GM19468 (cell line): ENCODE data around the gene AGPAT3.
"Not testable (repeated sequence)": the region's sequence is repeated elsewhere in the genome, so short reads cannot be mapped to it uniquely, and the experiment has no call there.

ENCODE experiments used
- ATAC-seq: cut with Tn5 transposase; IDR thresholded peaks from one replicate; pipeline ENCODE4 v1.9.1; 2021; ENCODE audit warnings: mild to moderate bottlenecking, moderate library complexity, moderate number of reproducible peaks; ENCODE audit not compliant: unreplicated experiment; ENCODE audit errors: extremely low read depth

Gene AGPAT3, protein sequence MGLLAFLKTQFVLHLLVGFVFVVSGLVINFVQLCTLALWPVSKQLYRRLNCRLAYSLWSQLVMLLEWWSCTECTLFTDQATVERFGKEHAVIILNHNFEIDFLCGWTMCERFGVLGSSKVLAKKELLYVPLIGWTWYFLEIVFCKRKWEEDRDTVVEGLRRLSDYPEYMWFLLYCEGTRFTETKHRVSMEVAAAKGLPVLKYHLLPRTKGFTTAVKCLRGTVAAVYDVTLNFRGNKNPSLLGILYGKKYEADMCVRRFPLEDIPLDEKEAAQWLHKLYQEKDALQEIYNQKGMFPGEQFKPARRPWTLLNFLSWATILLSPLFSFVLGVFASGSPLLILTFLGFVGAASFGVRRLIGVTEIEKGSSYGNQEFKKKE

DNA sequence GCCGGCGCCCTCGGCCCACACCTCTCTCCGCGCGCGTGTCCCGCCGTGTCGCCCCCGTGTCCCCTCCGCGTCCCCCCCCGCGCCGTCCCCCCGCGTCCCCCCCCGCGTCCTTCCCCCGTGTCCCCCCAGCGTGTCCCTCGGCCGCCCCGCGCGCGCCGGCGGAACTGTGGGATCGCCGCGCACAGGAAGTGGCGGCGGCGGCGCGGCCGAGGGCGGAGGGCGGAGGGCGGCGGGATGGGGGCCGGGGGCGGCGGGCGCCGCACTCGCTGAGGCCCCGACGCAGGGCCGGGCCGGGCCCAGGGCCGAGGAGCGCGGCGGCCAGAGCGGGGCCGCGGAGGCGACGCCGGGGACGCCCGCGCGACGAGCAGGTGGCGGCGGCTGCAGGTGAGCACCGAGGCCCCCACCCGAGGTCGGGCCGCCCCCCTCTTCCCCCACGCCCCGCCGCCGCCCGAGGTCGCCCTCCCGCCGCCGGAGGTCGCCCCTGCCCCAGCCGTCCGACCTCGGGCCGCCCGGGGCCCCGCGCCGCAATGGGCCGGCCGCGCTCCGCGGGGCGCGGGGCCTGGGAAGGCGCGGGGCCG lies at the start of gene AGPAT3:
Gene AGPAT3 (plus strand): TSS at position 262 of the 578 bp plus-strand sequence. CDS start 94,459 bp downstream, outside the sequence.
- ATAC-seq = no peak

DNA sequence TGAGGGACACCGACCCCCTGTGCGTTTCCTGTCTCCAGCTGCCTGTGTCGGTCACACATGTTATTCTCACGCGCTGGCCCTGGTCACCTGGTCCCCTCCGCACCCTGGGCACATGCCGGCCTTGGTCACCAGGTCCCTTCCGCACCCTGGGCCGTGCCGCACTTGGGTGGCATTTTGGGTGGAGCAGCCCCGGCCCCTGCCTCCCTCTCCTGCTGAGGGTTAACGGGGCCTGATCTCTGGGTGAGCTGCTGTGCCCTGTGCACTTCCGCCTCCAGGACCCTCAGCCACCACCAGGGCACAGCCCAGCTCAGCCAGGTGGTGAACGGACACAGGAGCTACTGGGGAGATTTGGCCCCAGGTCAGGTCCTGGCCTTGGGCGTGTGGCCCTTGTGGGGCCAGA lies 49.0 kb upstream of the AGPAT3 start:
- ATAC-seq = no peak

DNA sequence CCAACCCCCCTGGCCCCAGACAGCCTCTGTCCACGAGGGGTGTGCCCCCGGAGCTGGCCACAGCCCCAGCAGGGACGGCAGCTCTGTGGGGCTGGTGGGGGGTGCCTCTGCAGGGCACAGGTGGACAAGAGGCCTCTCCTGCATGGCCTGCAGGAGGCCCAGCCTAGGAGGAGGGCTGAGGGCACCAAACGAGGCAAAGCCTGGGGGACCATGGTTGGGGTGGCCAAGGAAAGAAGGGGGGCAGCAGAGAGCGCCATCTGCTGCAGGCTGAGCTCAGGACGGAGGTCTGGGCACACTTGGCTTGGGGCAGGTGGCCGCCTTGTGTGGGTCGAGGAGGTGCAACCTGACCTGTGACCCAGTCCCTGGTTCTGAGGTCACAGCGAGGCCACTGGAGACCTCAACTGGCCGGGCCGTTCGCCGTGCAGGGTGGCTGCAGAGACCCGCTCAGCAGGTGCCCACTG lies 48.4 kb upstream of the AGPAT3 start:
- no peak for ATAC-seq

DNA sequence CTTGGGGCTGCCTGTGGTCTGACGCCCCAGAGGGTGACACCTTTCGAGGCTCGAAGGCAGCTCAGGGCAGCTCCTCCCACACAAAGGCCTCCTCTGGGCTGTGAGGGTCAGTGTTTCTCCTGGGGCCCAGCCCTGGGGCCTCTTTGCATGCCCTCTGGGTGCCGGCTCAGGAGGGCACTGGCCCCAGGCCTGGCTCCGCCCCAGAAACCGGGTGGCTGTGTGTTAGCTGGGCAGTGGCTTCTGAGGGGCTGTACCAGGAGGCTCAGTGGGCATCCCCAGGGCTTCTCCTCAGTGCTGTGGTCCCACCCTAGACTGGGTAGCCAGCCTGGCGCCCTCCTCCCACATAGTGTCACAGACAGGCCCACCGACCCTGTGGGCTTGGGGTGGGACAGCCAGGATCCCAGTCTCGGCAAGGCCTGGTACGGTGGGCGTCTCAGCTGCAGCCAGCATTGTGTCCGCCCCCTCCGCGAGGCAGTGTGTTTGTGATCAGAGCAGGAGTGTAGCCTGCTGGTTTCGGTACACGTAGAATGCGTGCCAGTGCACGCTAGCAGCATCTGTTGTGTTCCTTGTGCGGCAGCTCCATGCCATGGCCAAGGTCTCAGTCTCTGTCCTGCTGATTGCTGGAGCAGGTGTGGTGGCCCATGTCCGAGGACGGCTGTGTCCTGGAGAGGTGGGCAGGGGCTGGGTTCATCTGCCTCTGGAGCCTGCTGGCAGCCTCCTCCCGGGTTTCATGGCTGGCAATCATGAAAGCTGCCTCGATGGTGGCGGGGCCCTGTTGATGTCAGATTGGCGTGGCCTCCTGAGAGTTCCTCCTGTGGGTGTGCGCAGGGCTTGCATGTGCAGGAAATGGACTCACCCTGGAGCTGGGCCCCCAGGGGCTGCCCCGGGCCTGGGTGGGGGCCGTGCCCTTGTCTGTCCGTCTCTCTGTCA lies 47.6 kb upstream of the AGPAT3 start:
- no peak for ATAC-seq

DNA sequence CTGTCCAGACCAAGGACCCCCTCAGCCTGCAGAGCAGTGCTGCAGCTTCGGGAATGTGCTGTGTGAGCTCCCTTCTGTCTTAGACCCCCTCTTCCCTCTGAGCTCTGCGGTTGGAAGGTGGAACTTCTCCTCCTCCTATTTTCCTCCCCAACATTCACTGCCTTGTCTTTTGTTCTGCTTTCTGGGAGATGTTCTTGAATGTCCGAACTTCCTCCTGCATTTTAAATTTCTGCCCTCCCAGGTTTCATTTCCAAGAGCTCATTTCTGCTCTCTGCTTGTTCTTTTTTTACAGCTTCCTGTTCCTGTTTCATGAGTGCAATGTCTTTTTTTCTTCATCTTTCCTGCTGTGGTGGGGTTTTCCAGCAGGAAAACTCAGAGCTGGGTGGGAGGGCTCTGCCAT lies 46.3 kb upstream of the AGPAT3 start:
- ATAC-seq = no peak

DNA sequence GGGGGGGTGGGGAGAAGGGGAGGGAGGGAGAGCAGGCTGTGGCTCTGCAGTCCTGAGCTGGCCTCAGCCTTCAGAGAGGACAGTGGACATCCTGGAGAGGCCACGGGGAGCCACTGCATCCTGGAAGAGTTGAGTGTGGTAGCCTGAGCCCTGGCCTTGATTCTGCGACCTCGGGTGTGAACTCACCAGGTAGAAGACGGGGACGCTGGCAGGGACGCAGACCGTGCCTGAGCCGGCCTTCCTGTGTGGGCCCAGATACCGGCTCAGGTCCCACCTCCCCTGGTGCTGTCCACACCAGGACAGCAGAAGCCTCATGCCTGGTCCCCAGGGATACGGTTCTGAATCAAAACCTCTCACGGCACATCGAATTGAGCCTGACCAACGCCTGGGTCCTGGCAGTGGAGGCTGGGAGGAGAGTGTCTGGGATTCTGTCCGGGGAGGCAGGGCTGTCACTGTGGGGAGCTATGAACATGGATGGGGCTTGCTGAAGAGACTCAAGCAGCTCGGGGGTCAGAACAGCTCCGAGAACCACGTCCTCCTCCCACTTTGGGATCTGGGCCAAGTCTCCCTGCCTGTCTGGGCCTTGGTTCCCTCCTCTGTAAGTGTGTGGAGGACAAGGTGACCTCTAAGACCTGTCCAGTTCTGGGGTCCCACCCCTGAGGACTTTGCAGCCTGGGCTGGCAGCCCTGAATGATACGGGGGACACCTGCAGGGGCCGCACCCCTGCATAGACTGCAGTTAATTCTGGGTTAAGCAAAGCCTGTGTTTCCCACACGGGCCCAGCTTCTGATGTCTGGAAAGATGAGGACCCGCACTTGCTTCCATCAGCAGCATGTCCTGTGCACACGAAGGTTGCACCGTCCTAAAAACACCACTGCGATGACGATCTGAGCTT lies 45.3 kb upstream of the AGPAT3 start:
- no peak for ATAC-seq

DNA sequence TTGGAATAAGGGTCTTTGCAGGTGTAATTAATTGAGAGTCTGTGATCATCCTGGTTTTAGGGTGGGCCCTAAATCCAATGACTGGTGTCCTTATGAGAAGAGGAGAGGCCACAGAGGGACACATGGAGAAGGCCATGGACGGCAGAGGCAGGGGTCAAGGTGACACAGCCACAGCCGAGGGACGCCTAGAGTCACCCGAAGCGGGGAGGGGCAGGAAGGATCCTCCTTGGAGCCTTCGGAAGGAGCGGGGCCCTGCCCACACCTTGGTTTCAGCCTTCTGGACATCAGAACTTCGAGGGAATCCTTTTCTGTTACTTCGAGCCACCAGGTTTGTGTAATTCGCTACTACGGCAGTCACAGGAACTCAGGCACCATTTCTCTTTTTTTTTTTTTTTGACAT lies 44.6 kb upstream of the AGPAT3 start:
- ATAC-seq = no peak

DNA sequence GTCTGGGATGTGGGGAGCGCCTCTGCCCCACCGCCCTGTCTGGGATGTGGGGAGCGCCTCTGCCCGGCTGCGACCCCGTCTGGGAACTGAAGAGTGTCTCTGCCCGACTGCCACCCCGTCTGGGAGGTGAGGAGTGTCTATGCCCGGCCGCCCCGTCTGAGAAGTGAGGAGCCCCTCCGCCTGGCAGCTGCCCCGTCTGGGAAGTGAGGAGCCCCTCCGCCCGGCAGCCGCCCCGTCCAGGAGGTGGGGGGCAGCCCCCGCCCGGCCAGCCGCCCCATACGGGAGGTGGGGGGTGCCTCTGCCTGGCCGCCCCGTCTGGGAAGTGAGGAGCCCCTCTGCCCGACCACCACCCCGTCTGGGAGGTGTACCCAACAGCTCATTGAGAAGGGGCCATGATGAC lies 42.9 kb upstream of the AGPAT3 start:
- not testable (repeated sequence) for ATAC-seq

DNA sequence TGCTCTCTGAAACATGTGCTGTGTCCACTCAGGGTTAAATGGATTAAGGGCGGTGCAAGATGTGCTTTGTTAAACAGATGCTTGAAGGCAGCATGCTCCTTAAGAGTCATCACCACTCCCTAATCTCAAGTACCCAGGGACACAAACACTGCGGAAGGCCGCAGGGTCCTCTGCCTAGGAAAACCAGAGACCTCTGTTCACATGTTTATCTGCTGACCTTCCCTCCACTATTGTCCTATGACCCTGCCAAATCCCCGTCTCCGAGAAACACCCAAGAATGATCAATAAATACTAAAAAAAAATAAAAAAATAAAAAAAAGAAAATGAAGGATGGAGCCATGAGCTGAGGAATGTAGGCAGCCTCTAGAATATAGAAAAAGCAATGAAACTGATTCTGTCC lies 42.3 kb upstream of the AGPAT3 start:
- not testable (repeated sequence) for ATAC-seq

DNA sequence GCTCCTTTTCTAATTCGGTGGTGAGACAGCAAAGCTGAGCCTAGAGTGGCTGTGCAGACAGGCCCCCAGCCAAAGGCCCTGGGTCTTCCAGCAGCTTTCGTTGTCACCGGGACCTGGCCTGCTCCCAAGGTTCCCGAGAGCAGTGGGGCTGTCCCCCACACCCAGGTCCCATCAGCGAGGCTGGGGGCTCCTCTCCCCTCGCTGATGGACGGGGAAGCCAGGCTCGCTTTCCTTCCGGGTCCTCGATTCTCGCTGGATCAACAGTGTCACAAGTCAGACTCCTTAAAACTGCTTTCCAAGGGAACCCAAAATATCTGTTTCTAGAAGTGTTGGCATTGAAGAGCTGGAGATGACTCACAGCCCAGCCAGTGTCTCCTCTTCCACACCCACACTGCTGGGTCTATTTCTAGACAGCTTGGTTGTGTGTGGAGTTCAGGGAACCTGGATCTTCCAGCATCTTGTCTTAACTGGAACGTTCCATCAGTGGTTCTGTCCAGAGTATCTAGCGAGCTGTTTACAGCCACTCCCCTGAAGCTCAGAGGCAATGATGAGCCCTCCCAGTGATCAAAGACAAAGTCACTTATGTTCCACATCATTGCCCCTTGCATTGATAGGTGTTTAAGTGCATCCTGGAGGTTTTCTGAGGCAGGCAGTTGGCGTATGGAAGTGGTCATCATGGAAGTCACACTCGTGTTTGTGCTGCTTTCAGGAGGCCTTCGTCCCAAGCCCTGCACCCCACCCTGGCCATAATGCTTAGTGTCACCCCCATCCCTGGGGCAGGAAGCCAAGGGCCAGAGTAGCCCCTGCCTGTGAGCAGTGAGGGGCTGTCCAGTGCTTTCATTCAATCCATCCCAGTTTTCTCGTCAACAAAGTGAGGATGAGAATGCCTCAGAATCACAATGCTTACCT lies 40.4 kb upstream of the AGPAT3 start:
- no peak for ATAC-seq

DNA sequence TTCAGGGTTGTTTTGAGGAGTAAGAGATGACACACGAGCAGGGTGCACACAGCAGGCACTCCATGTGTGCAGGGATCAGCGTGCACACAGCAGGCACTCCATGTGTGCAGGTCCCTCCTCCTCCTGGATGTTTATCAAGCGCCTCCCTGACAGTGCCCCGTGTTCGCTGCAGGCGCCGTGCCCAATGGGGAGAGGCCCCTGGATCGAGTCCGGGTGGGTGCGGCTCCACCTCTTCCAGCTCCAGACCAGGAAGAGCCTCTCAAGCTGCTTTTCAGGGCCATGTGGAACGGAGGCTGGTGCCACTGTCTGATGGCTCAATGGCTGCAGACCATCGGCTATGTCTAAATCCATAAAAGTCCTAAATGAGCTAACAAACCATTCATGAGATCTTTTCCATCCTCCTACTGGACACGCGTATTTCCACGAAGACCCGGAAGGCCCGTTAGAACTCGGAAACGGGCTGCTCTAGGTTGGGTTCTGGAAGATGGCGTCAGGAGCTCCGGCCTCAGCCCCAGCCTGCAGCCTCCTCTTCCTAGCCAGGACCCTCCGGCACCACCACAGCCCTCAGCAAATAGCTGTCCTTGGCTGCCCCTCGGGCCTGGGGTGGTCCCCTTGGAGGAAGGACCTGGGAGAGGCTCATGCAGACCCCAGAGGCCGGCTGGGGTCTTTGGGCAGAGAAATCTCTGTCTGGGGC lies 39.6 kb upstream of the AGPAT3 start:
- ATAC-seq = no peak

DNA sequence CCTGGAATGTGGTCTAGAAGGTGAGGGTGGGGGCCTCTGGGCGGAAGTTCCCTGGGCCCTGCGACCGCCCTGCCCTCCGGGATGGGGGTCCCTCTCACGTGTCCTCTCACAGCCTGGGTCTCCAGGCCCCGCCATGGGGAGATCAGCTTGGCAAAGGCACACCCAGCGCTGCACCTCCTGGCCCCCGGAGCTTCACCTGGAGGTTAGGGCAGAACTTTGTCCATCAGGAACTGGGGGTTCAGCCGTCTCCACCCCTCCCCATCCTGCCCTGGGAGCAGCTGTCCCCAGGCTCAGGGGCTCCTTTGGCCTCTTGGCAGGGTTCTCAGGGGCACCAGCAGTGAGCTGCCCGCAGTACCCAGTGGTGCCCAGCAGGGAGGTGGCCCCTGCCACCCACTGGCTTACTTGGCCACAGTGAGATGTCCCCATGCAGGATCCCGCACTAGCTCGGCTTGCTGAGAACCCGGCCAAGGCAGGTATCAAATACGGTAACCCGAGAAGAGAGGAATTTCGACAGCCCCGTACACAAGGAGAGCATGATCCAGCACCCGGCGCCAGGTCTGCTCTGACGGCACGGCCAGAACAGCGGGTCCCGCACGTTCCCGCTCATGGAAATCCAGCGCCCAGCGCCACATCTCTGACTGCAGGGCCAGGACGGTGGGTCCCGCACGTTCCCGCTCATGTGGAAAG lies 38.9 kb upstream of the AGPAT3 start:
- no peak for ATAC-seq

DNA sequence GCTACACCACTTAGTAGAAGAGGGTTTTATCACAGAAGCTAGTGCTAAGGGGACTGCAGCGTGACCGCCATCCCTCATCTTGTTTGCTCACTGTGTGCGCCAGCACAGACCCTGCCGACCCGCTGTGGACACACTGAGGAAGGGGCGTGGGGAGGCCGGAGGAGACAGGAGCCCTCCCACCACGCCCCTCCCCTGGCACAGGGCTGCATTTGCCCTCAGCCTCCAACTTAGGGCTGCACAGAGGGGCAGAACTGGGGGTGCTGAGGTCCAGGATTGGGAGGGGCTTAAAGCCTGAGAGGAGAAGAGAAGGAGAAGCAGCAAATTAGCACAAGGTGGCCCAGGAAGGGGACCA lies 38.4 kb upstream of the AGPAT3 start:
- no peak for ATAC-seq

DNA sequence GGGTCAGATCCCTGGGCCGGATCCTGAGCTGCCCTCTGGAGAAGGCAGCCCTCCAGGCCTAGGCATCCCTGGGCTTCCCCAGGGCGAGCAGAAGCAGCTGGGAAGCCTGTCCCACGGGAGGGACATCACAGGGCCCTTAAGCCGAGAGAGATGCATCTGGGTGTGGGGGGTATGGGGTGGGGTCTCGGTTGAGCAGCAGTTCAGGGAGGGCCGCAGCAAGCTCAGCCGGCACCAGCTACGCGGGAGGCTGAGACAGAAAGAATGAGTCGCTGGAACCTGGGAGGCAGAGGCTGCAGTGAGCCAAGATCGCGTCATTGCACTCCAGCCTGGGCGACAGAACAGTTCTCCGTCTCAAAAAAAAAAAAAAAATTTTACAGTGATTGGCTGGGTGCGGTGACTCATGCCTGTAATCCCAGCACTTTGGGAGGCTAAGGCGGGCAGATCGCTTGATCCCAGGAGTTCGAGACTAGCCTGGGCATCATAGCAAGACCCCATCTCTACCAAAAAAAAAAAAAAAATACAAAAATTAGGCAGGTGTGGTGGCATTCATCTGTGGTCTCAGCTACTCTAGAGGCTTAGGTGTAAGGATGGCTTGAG lies 37.9 kb upstream of the AGPAT3 start:
- no peak for ATAC-seq

DNA sequence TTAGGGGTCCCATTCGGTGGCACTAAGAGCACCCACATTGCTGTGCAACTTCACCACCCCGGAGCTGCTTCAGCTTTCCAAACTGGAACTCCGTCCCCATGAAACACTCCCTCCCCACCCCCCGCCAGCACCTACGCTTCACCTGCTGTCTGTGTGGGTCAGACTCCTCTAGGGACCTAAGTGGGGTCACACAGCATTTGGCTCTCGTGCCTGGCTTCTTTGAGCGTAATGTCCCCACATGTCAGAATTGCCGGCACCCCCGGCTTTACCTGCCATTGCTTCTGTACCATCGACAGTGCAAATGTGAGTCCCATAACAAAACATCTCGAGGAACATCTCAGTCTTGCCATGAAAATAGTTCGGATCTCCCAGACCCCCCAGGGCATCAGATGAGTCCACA lies 35.9 kb upstream of the AGPAT3 start:
- ATAC-seq = no peak

DNA sequence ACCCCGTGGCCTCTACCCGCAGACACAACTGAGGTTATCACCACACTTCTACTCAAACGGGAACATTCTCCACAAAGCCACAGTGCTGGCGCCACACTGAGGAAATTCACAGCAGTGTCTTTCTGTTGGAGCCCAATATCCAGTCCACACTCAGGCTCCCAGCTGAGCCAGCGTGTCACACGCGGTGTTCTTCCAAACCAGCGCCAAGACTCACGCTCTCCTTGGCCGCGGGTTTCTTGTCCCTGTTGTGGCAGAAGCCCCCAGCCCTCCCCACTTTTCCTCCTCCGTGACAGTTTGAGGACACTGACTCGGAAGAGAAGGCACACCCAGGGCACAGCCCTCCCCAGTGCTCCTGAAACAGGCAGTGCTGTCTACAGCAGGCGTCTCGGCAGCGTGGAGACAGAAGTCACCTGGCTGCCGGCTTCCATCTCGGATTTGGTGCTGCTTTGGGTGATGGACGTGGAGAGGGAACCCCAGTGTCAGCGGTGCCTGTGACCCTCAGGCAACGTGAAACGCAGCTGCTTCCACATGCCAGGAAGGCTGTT lies 35.4 kb upstream of the AGPAT3 start:
- ATAC-seq = no peak

DNA sequence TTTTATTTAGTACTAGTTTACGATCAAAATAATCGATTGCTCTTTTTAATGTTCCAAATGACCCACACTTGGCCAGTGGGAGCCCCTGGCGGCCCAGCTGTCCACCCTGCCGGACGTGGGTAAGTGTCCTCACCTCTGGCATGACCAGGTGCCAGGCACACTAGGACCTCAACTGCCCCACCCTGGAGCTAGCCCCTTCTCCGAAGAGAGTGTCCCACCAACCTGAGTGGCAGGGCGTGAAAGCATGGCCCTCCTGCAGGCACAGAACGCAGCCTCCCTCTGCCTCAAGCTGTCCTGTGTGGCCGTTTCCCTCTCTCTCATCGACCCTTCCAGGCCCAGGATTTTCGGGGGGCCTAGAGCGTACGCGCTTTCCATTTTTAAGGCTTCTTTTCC lies 32.9 kb upstream of the AGPAT3 start:
- ATAC-seq = no peak
